Activated CD4-positive, alpha-beta T cell treated with anti-CD3 and anti-CD28 coated beads, Interleukin-2, amount 50 U/mL, for 24 hours (primary cell): ENCODE results near the gene LAMA1.
"Not testable (repeated sequence)": the region's sequence is repeated elsewhere in the genome, so short reads cannot be mapped to it uniquely, and the experiment has no call there.

ENCODE experiments used
- DNase-seq, 2 donors: peaks; one replicate each; pipeline ENCODE4 v3.0.0-alpha.2; 2020; ENCODE audit warnings: low read depth in 1 of 2, low spot score in 1 of 2

Gene LAMA1

GRCh38 chr18:6954501-6954900 is 163.1 kb downstream of the LAMA1 start:
- DNase-seq, result no peak

- no peak for DNase-seq
Measured at GRCh38 chr18:6951336-6952090, 166.1 kb downstream of the LAMA1 start.

GRCh38 chr18:6950641-6951040 is 167.0 kb downstream of the LAMA1 start:
- no peak for DNase-seq

DNA sequence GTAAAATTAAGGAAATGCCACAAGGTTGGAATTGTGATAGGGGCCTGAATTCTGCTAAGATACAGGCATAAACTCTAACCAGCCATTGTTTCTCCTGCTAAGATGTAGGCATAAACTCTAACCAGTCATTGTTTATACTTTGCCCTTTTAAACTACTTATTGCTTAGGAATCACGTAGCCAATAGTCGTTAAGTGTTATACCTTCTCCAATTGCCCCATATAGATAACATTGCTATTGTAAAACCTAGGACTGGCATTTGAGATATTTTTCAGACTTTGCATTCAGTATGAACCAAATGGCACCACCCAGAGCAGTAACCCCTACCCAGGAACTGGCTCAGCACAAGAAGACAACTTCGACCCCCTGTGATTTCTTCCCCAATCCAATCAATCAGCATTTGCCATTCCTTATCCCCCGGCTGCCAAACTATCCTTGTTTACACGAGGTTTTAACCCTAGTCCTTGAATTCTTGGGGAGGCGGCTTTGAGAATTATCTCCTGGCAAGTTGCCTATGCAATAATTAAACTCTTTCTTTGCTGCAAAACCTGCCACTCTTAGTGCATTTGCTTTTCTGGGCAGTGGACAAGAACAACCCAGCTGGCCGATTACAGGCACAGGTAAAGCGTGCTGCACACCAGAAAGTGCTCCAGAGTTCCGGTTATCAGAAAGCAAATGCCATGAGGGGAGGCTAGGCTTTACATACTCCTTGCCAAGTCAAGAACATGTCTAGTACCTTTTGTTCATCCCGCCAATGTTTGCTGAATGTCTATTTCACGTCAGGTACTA is 167.6 kb downstream of the LAMA1 start:
- DNase-seq, result no peak

GRCh38 chr18:6948281-6949055 is 169.1 kb downstream of the LAMA1 start:
- no peak for DNase-seq

DNA sequence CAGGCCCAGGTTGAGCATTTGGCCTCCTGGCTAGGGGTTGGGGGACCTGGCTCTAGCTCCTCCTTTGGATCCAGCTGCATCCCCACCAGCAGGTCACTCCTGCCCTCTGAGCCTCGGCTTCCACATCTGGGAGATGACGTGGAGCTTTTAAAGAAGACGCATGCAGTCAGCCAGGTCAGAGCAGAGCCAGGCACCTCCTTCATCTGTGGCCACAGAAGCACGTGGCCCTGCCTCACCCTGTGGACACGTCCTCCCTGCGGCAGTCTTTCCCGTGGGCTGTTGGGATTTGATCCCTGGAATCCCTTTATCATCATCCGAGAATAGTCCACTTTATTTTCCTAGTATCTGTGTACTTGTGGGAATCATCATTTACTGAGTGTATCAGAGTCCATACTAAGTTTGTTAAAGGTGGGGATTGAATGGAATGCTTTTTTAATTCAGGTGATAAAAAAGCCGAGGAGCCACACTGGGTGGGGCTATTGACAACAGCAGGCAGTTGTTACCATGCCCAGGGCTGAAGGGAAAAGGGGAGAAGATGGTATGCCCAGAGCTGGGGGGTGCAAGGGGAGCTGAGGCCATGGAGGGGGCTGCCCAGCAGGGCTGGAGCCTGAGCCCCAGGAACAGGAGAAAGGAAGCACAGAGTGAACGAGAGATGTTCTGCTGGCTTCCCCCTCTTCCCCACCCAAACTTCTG is 170.1 kb downstream of the LAMA1 start:
- DNase-seq, result no peak

GRCh38 chr18:6943143-6943542 is 174.5 kb downstream of the LAMA1 start:
- no peak for DNase-seq

DNA sequence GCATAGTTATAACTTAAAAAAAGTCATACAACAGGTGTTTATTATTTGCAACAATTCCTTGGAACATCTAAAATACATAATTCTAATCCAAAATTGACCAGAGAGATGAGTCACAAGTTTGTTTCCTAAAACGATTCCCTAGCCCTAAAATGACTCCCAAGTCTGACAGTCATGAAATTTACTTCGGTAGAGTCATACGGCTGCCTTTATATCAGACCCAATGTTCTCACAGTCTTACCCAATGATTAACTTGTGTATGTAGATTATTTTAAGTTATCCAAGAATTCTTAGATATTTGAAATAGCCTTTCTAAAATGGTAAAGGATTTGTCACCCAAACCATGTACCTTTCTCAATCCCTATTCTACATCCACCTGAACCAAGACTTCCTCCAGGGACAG is 174.9 kb downstream of the LAMA1 start:
- no peak for DNase-seq

GRCh38 chr18:6941996-6942395 is 175.6 kb downstream of the LAMA1 start:
- DNase-seq, result no peak

- DNase-seq, result no peak
Measured at GRCh38 chr18:6940451-6940850, 177.1 kb downstream of the LAMA1 start.

GRCh38 chr18:6939972-6940371 is 177.6 kb downstream of the LAMA1 start:
- DNase-seq, result no peak

DNA sequence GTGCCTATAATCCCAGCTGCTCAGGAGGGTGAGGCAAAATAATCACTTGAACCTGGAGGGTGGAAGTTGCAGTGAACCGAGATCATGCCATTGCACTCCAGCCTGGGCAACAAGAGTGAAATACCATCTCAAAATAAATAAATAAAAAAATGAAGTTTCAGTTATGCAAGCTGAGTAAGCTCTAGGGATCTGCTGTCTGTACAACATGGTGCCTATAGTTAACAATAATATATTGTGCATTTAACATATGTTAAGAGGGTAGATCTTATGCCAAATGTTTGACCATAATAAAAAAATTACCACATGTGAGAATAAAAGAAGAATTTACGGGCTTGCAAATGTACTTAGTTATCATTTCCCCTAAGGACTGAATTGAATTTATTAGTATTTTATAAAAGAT is 179.2 kb downstream of the LAMA1 start:
- DNase-seq, result not testable (repeated sequence)

- DNase-seq, result no peak
Measured at GRCh38 chr18:6938003-6938402, 179.6 kb downstream of the LAMA1 start.

- no peak for DNase-seq
Measured at GRCh38 chr18:6934859-6935258, 182.7 kb downstream of the LAMA1 start.

- DNase-seq, result no peak
Measured at GRCh38 chr18:6929370-6930102, 188.1 kb downstream of the LAMA1 start.

DNA sequence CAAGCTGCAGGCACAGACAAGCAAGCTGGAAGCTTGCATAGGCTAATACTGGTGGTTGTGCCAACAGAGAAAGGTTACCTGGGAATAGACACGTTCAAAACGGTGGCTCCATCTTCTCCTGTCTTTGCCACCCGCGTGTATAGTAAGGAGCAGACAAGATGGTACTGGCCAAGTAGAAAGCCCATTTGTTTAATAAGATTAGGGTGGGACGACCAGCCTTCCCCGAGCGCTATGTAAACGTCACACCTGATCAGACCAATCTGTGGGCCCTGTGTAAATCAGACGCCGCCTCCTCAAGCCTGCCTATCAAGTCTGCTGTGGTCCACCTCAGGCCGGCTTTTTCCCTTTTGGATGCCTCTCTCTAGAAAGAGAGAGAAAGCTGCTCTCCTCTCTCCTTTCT is 189.2 kb downstream of the LAMA1 start:
- no peak for DNase-seq

DNA sequence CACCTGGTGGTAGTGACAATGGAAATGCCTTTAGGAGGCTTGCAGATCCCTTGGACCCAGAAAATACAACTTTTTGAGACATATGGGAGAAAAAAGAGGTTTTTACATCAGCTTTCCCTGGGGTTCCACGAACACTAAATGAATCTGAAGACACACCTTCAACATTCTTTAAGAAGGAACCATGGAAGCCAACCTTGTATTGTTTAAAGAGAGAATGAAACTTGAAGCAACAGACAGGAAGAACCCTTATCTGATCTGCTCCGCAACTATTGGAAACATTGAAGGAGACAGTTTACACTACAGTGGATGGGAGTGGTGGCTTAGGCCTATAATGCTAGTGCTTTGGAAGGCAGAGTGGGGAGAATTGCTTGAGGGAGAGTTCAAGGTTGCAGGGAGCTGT is 190.4 kb downstream of the LAMA1 start:
- no peak for DNase-seq

DNA sequence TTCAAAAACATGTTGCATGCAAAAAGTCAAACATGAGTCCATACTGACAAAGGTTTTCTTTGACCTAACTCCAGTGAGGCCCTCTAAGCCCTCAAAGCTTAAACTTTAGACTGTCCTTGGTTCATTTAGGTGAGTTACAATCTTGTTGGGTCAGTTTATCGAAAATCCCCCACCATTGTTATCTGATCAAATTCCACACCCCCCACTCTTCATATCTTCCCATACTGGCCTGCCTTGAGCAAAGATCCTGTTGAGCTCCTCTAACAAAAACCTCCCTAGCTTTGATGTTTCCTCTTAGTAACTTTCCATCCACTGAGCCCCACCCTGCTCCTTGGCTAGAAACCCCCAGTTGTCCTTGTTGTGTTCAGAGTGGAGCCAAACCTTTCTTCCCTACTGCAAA is 194.4 kb downstream of the LAMA1 start:
- no peak for DNase-seq

DNA sequence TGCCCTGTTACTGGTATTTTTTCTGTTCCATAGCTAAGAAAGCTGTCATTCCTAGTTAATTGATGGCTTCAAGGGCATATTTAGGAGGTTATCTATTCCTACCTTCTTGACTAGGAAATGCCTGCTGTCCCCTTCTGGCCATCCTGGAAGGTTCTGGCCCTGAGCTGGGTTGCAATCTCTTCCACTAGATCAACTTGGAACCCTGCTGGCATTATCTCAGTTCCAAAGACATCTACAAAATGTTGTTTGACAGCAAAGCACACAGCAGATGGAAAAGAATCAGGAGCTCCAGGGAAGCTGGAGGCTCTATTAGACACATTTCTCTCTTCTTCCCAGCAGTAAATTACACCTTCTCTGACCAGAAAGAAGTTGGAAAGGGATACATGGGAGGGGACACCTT is 196.0 kb downstream of the LAMA1 start:
- DNase-seq, result no peak

DNA sequence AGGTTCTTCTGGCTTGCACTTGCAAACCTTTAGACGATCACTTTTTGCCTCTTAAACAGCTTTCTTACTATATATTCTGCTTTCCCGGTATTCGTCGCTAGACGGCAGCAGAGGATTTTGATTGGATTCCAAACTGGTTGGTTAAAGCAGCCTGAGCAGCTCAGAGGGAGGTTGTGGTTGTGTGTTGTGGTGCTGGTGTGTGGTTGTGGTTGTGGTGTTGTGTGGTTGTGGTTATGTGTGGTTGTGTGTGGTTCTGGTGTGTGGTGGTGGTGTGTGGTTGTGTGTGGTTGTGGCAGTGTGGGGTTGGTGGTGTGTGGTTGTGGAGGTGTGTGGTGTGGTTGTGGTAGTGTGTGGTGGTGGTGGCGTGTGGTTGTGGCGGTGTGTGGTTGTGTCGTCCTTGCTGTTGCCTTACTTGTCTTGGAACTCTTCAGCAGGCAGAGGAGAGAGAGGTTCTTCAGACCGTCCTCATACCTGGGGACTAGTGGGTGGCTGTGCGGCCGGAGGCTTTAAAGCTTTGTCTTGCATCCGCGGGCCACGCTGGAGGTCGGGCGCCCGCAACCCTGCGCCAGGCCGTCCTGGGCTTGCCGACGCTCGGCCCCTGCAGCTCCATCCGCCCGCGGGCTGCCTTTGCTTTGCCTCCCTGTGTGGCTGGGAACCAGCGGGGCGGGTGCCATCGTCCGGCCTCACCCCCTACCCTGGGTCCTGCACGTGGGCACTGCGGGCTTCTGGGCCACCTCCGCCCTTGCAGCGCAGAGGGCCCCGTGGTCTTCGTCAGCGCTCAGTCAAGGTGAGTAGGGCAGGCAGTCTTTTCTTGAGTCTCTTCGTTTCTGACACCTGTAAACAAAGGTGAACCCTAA is 197.3 kb downstream of the LAMA1 start:
- DNase-seq, result no peak
